Naive thymus-derived CD4-positive, alpha-beta T cell (primary cell): Measurements from ENCODE around the gene MSL3B.
"Not testable (repeated sequence)": the region's sequence is repeated elsewhere in the genome, so short reads cannot be mapped to it uniquely, and the experiment has no call there.

ENCODE experiments used
- ATAC-seq: fragments of 150-1000 bp; cut with Tn5 transposase; 2 replicates; pipeline ENCODE4 v1.10.0; 2021; ENCODE audit warnings: mild to moderate bottlenecking, moderate library complexity
- CTCF ChIA-PET: fragments of 350-600 bp; sonication (Branson Sonifier 250); formaldehyde crosslinking; loops from one replicate; lab custom pipeline; 2021; ENCODE audit warnings: antibody characterized with exemption; lab: Charles Lee
- POLR2A ChIA-PET: fragments of 350-600 bp; sonication (Branson Sonifier 250); formaldehyde crosslinking; loops from one replicate; lab custom pipeline; 2021; ENCODE audit warnings: antibody characterized with exemption, inconsistent platforms; lab: Charles Lee
- DNase-seq, 9 donors: peaks; one replicate each; pipeline versions ENCODE4 v3.0.0 to v3.0.0-alpha.2; 2020 to 2022; ENCODE audit warnings: mixed read lengths in 1 of 9
- H3K27ac ChIP-seq: one replicate; pipeline ENCODE4 v1.7.0; 2013; ENCODE audit warnings: mild to moderate bottlenecking, low read depth, low read length, moderate library complexity
- H3K27me3 ChIP-seq, 2 donors: one replicate each; pipeline ENCODE4 v1.7.0; 2013; ENCODE audit warnings: low read length in 2 of 2, mild to moderate bottlenecking in 2 of 2, moderate library complexity in 2 of 2; ENCODE audit not compliant: control insufficient read depth in 2 of 2, insufficient read depth in 2 of 2
- H3K36me3 ChIP-seq, 3 experiments: 1 replicate in 2 of 3; 2 replicates in 1 of 3; pipeline ENCODE4 v1.7.0; 2013; ENCODE audit warnings: low read length in 3 of 3, mild to moderate bottlenecking in 3 of 3, moderate library complexity in 1 of 3; ENCODE audit not compliant: insufficient read depth in 3 of 3, control insufficient read depth in 2 of 3
- H3K4me1 ChIP-seq, 2 donors: one replicate each; pipeline ENCODE4 v1.7.0; 2013; ENCODE audit warnings: low read length in 2 of 2, mild to moderate bottlenecking in 2 of 2, moderate library complexity in 1 of 2; ENCODE audit not compliant: control insufficient read depth in 2 of 2, insufficient read depth in 2 of 2
- H3K4me3 ChIP-seq: 2 replicates; pipeline ENCODE4 v1.7.0; 2013; ENCODE audit warnings: mild to moderate bottlenecking, low read length
- H3K9me3 ChIP-seq, 3 experiments: 1 replicate in 2 of 3; 2 replicates in 1 of 3; pipeline ENCODE4 v1.7.0; 2013; ENCODE audit warnings: low read length in 3 of 3; ENCODE audit not compliant: control insufficient read depth in 2 of 3
- H3K27ac Mint-ChIP-seq, 9 donors: one replicate each; pipeline ENCODE4 v1.8.0; 2020 to 2022; ENCODE audit warnings: mixed read lengths in 9 of 9, mild to moderate bottlenecking in 8 of 9, moderate library complexity in 5 of 9, inconsistent platforms in 2 of 9
- H3K27me3 Mint-ChIP-seq, 5 donors: one replicate each; pipeline ENCODE4 v1.8.0; 2021 to 2022; ENCODE audit warnings: mixed read lengths in 5 of 5, mild to moderate bottlenecking in 1 of 5
- H3K36me3 Mint-ChIP-seq, 5 donors: one replicate each; pipeline ENCODE4 v1.8.0; 2020 to 2022; ENCODE audit warnings: mixed read lengths in 5 of 5, mild to moderate bottlenecking in 3 of 5, inconsistent platforms in 1 of 5
- H3K4me1 Mint-ChIP-seq, 7 donors: one replicate each; pipeline ENCODE4 v1.8.0; 2020 to 2022; ENCODE audit warnings: mixed read lengths in 7 of 7, mild to moderate bottlenecking in 3 of 7, inconsistent platforms in 1 of 7
- H3K4me3 Mint-ChIP-seq, 10 donors: one replicate each; pipeline ENCODE4 v1.8.0; 2020 to 2022; ENCODE audit warnings: mild to moderate bottlenecking in 10 of 10, mixed read lengths in 10 of 10, moderate library complexity in 6 of 10, inconsistent platforms in 2 of 10
- H3K9me3 Mint-ChIP-seq, 11 donors: one replicate each; pipeline ENCODE4 v1.8.0; 2020 to 2022; ENCODE audit warnings: mixed read lengths in 11 of 11, mild to moderate bottlenecking in 4 of 11, inconsistent platforms in 1 of 11, moderate library complexity in 1 of 11
- intact Hi-C, 2 donors: fragments of 100-400 bp; cut with micrococcal nuclease; formaldehyde crosslinking; loops; one replicate each; pipeline ENCODE4 v1.15.1; 2023

MSL3B gene

GRCh38 chr2:233901884-233902283, 33.7 kb upstream of the MSL3B start:
- intact Hi-C loops, result no loop called here
- Histone ChIP-seq H3K36me3 (no peaks in the 10 kb centered on the region), H3K4me3 (no peak overlapping the region), H3K9me3 (no peaks in the 10 kb centered on the region), H3K27me3 (no peaks in the 10 kb centered on the region), H3K4me1 (peaks cover 8 to 9% of the 10 kb centered on the region in 2 donors), H3K27ac (no peak overlapping the region)
- Mint-ChIP-seq H3K9me3 (peaks cover 0 to 10% (median 0%) of the 10 kb centered on the region in 11 donors), H3K4me3 (no peak overlapping the region), H3K4me1 (peaks cover 0 to 21% (median 20%) of the 10 kb centered on the region in 7 donors), H3K27ac (no peak overlapping the region), H3K27me3 (peaks cover 13 to 24% (median 16%) of the 10 kb centered on the region in 5 donors), H3K36me3 (peaks cover 0 to 3% (median 0%) of the 10 kb centered on the region in 5 donors)
- CTCF ChIA-PET, result no interaction called here
- DNase-seq (no peak), ATAC-seq (no peak)
- POLR2A ChIA-PET, result no interaction called here

DNA sequence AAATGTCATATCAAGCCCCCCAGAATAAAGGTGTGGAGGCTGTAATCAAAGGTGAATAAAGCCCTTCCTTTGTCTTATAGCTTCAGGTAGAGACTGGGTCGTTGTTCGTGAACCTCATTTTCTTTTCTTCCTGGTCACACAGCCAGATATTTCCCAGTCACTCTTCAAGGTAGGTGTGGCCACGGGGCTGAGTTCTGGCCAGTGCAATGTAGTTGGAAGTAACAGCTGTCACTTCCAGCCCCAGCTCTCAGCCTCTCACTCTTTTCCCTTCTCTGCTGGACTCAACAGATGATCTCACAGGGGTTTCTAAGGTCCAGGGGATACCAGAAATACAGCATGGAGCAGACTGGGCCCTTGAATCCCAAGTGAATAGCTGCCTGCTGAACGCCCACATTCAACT, 33.2 kb upstream of the MSL3B start:
- Histone ChIP-seq H3K4me1 (peaks cover 8 to 9% of the 10 kb centered on the region in 2 donors), H3K9me3 (no peaks in the 10 kb centered on the region), H3K27me3 (no peaks in the 10 kb centered on the region), H3K27ac (no peak overlapping the region), H3K36me3 (no peaks in the 10 kb centered on the region), H3K4me3 (no peak overlapping the region)
- intact Hi-C loops, result no loop called here
- H3K27me3 Mint-ChIP-seq, result peaks cover 12 to 24% (median 14%) of the 10 kb centered on the region in 5 donors
- POLR2A ChIA-PET, result no interaction called here
- CTCF ChIA-PET, result no interaction called here
- DNase-seq (no peak), ATAC-seq (no peak)
- peaks cover 0 to 21% (median 20%) of the 10 kb centered on the region in 7 donors for H3K4me1 Mint-ChIP-seq
- peaks cover 0 to 2% (median 0%) of the 10 kb centered on the region in 5 donors for H3K36me3 Mint-ChIP-seq
- H3K9me3 Mint-ChIP-seq, result peaks cover 0 to 10% (median 0%) of the 10 kb centered on the region in 11 donors
- H3K27ac Mint-ChIP-seq, result no peak overlapping the region
- H3K4me3 Mint-ChIP-seq, result no peak overlapping the region

GRCh38 chr2:233896253-233896652, 28.1 kb upstream of the MSL3B start:
- DNase-seq, H3K27ac ChIP-seq, H3K36me3 Mint-ChIP-seq, H3K27me3 ChIP-seq, H3K27ac Mint-ChIP-seq, ATAC-seq, H3K4me3 Mint-ChIP-seq, H3K9me3 ChIP-seq, intact Hi-C loops, H3K36me3 ChIP-seq, H3K9me3 Mint-ChIP-seq, CTCF ChIA-PET, POLR2A ChIA-PET, H3K4me3 ChIP-seq, H3K4me1 ChIP-seq: not testable (repeated sequence)
- H3K27me3 Mint-ChIP-seq, result peaks cover 7 to 33% (median 17%) of the 10 kb centered on the region in 5 donors
- H3K4me1 Mint-ChIP-seq, result peaks cover 0 to 21% (median 20%) of the 10 kb centered on the region in 7 donors

DNA sequence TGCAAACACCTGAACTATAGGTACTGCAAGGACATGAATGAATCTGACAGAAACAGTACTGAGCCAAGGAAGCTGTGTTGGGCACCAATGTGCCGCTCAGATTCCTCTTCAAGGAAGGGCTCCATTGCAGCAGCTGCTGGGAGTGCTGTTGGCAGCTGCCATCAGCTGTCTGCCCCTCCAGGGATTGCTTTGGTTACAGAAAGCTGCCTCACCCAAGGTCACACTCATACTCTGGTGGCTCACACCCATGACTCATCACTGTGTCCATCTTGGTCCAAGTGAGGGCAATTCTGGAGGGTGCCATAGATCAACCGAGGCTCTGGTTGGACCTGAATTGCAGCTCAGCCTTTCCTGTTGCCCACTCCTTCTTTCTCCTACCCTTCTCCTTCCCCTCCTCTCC, 24.6 kb upstream of the MSL3B start:
- no peak overlapping the region for H3K27ac Mint-ChIP-seq
- ChIA-PET CTCF (no interaction called here), POLR2A (no interaction called here)
- no peaks in the 10 kb centered on the region for H3K36me3 ChIP-seq
- H3K4me3 ChIP-seq, result no peak overlapping the region
- H3K4me1 ChIP-seq, result no peaks in the 10 kb centered on the region
- H3K9me3 Mint-ChIP-seq, result peaks cover 0 to 3% (median 0%) of the 10 kb centered on the region in 11 donors
- no peak overlapping the region for H3K27ac ChIP-seq
- no peaks in the 10 kb centered on the region for H3K36me3 Mint-ChIP-seq
- DNase-seq (no peak), ATAC-seq (no peak)
- intact Hi-C loops, result no loop called here
- no peaks in the 10 kb centered on the region for H3K9me3 ChIP-seq
- no peaks in the 10 kb centered on the region for H3K4me1 Mint-ChIP-seq
- peaks cover 20 to 34% (median 26%) of the 10 kb centered on the region in 5 donors for H3K27me3 Mint-ChIP-seq
- H3K27me3 ChIP-seq, result peaks cover 0 to under 1% of the 10 kb centered on the region in 2 donors
- H3K4me3 Mint-ChIP-seq, result no peak overlapping the region

GRCh38 chr2:233882353-233882752, 14.2 kb upstream of the MSL3B start:
- H3K4me3 Mint-ChIP-seq, result no peak overlapping the region
- peaks cover 0 to 50% (median 29%) of the 10 kb centered on the region in 11 donors for H3K9me3 Mint-ChIP-seq
- Histone ChIP-seq H3K4me3 (no peak overlapping the region), H3K27ac (no peak overlapping the region), H3K27me3 (no peaks in the 10 kb centered on the region), H3K36me3 (no peaks in the 10 kb centered on the region), H3K4me1 (no peaks in the 10 kb centered on the region), H3K9me3 (no peaks in the 10 kb centered on the region)
- no peak for ATAC-seq
- intact Hi-C loops, result no loop called here
- peaks cover 0 to 33% (median 2%) of the 10 kb centered on the region in 5 donors for H3K36me3 Mint-ChIP-seq
- DNase-seq, result no peak
- CTCF ChIA-PET, result no interaction called here
- H3K27me3 Mint-ChIP-seq, result peaks cover 28 to 68% (median 44%) of the 10 kb centered on the region in 5 donors
- no peaks in the 10 kb centered on the region for H3K4me1 Mint-ChIP-seq
- no peak overlapping the region for H3K27ac Mint-ChIP-seq
- POLR2A ChIA-PET, result no interaction called here

GRCh38 chr2:233872125-233872524, 3.9 kb upstream of the MSL3B start:
- H3K27ac ChIP-seq, H3K36me3 ChIP-seq, H3K27me3 ChIP-seq, H3K4me1 ChIP-seq, H3K4me3 Mint-ChIP-seq, DNase-seq, ATAC-seq, POLR2A ChIA-PET, H3K27ac Mint-ChIP-seq, H3K9me3 ChIP-seq, CTCF ChIA-PET, H3K4me3 ChIP-seq: not testable (repeated sequence)
- Mint-ChIP-seq H3K9me3 (peaks cover 3 to 36% (median 17%) of the 10 kb centered on the region in 11 donors), H3K36me3 (peaks cover under 1 to 14% (median 10%) of the 10 kb centered on the region in 5 donors), H3K27me3 (peaks cover 32 to 57% (median 51%) of the 10 kb centered on the region in 5 donors), H3K4me1 (peaks cover 3 to 11% (median 8%) of the 10 kb centered on the region in 7 donors)
- intact Hi-C loops, result loop anchor here in 1 of 2 donors (5.0 kb wide), 1 partner anchor 240 kb away; no protein-coding TSS in a partner anchor

- H3K9me3 Mint-ChIP-seq, result peaks cover 3 to 42% (median 19%) of the 10 kb centered on the region in 11 donors
- H3K4me1 Mint-ChIP-seq, result peaks cover 3 to 14% (median 8%) of the 10 kb centered on the region in 7 donors
- peaks cover 31 to 54% (median 51%) of the 10 kb centered on the region in 5 donors for H3K27me3 Mint-ChIP-seq
- H3K36me3 ChIP-seq, result no peaks in the 10 kb centered on the region
- no peak overlapping the region for H3K27ac ChIP-seq
- POLR2A ChIA-PET, result no interaction called here
- peaks cover 0 to 4% (median 0%) of the 10 kb centered on the region in 3 experiments for H3K9me3 ChIP-seq
- ATAC-seq (no peak), DNase-seq (no peak)
- H3K27me3 ChIP-seq, result no peaks in the 10 kb centered on the region
- CTCF ChIA-PET, result no interaction called here
- no peak overlapping the region for H3K4me3 ChIP-seq
- intact Hi-C loops, result loop anchor here in 1 of 2 donors (5.0 kb wide), 1 partner anchor 241 kb away; no protein-coding TSS in a partner anchor
- H3K4me3 Mint-ChIP-seq, result no peak overlapping the region
- peaks cover 5 to 18% (median 14%) of the 10 kb centered on the region in 5 donors for H3K36me3 Mint-ChIP-seq
- no peak overlapping the region for H3K27ac Mint-ChIP-seq
- no peaks in the 10 kb centered on the region for H3K4me1 ChIP-seq
These were observed 3.2 kb upstream of the MSL3B start for GRCh38 chr2:233871432-233871831.
